GM12878 (cell line): ENCODE measurements around the gene SPRY4. TPM values are rescaled to one million over a fixed set of nuclear protein-coding genes. Genes with fewer than 3 reads are reported as not detected.

Experiments used
- ATAC-seq: fragments of 200-7000 bp; cut with Tn5 transposase; 3 replicates; pipeline ENCODE4 v1.9.1; 2020; ENCODE audit warnings: mild to moderate bottlenecking, moderate library complexity
- BruUV-seq: library from RNA; stranded (reverse); fragments of 400-500 nt; replicated peaks from 2 replicates; lab custom pipeline; 2021; lab: Mats Ljungman, UMichigan
- CTCF ChIA-PET: fragments of 300-600 bp; sonication (Branson Sonifier 250); formaldehyde crosslinking; extraction: SDS; loops from one replicate; lab custom pipeline; 2021; ENCODE audit warnings: inconsistent platforms; lab: Yijun Ruan, JAX
- POLR2A ChIA-PET: fragments of 350-600 bp; formaldehyde crosslinking; extraction: SDS; loops from one replicate; lab custom pipeline; 2021; ENCODE audit warnings: inconsistent platforms; lab: Charles Lee
- RAD21 ChIA-PET: fragments of 300-600 bp; sonication (Branson Sonifier 250); formaldehyde crosslinking; loops from one replicate; lab custom pipeline; 2023; ENCODE audit warnings: antibody characterized with exemption; ENCODE audit not compliant: unreplicated experiment; lab: Charles Lee
- SMC1A ChIA-PET: fragments of 300-600 bp; sonication (Branson Sonifier 250); formaldehyde crosslinking; loops from one replicate; lab custom pipeline; 2023; ENCODE audit not compliant: unreplicated experiment, uncharacterized antibody; lab: Charles Lee
- DNase-seq: peaks from one replicate; pipeline ENCODE4 v3.0.0-alpha.2; 2011; ENCODE audit warnings: low read depth, low spot score
- FAIRE-seq: peaks from 3 replicates; lab custom pipeline; 2011; peaks lifted over from hg19 to GRCh38; lab: Jason Lieb, UNC
- H2AFZ ChIP-seq: 2 replicates; pipeline ENCODE4 v1.6.0; 2011; ENCODE audit warnings: low read depth, low read length, control low read depth; ENCODE audit not compliant: control insufficient read depth
- H3K27ac ChIP-seq: 2 replicates; pipeline ENCODE4 v1.5.1; 2011; ENCODE audit warnings: control low read depth; ENCODE audit not compliant: control insufficient read depth, insufficient read depth
- H3K27me3 ChIP-seq, 2 experiments: replicated peaks in 1 of 2; 2 replicates each; pipeline versions ENCODE4 v1.6.0 to v1.6.1; 2011; ENCODE audit warnings: low read length in 1 of 2; ENCODE audit not compliant: control insufficient read depth in 2 of 2, insufficient read depth in 2 of 2
- H3K36me3 ChIP-seq, 2 experiments: 2 replicates each; pipeline ENCODE4 v1.5.1; 2011; ENCODE audit warnings: low read length in 1 of 2; ENCODE audit not compliant: control insufficient read depth in 2 of 2, insufficient read depth in 2 of 2
- H3K4me1 ChIP-seq: 2 replicates; pipeline ENCODE4 v1.6.1; 2011; ENCODE audit warnings: mild to moderate bottlenecking, low read length, moderate library complexity, mixed read lengths; ENCODE audit not compliant: control insufficient read depth, insufficient read depth
- H3K4me2 ChIP-seq: 2 replicates; pipeline ENCODE4 v1.6.0; 2011; ENCODE audit warnings: control low read depth; ENCODE audit not compliant: control insufficient read depth, insufficient read depth
- H3K4me3 ChIP-seq: fragments of 200-600 bp; sonication (generic); 2 replicates; pipeline ENCODE4 v1.5.1; 2016
- H3K79me2 ChIP-seq: 2 replicates; pipeline ENCODE4 v1.6.0; 2011; ENCODE audit warnings: low read length; ENCODE audit not compliant: control insufficient read depth, insufficient read depth
- H3K9ac ChIP-seq: 2 replicates; pipeline ENCODE4 v1.8.0; 2011; ENCODE audit warnings: low read length, control low read depth, mixed read lengths; ENCODE audit not compliant: control insufficient read depth, insufficient read depth
- H3K9me3 ChIP-seq: replicated peaks from 3 replicates; pipeline ENCODE4 v1.5.1; 2011; ENCODE audit warnings: mild to moderate bottlenecking, low read length; ENCODE audit not compliant: control insufficient read depth, insufficient read depth
- H4K20me1 ChIP-seq: 2 replicates; pipeline ENCODE4 v1.6.0; 2011; ENCODE audit not compliant: control insufficient read depth, insufficient read depth
- DPF2 ChIP-seq: fragments of 450-650 bp; IDR thresholded peaks from 2 replicates; pipeline ENCODE4 v1.6.1; 2017; ENCODE audit warnings: mild to moderate bottlenecking
- EP300 ChIP-seq, 2 experiments: fragments of 150-350 bp in 1 of 2; IDR thresholded peaks; 2 replicates each; pipeline ENCODE4 v1.6.1; 2011 to 2012; ENCODE audit warnings: low read depth in 2 of 2, low read length in 2 of 2, borderline replicate concordance in 1 of 2, improper control_type of control experiment in 1 of 2, inconsistent platforms in 1 of 2; ENCODE audit not compliant: control insufficient read depth in 1 of 2
- HDGF ChIP-seq: fragments of 450-650 bp; IDR thresholded peaks from 2 replicates; pipeline ENCODE4 v1.6.1; 2016; ENCODE audit warnings: antibody characterized with exemption
- IRF4 ChIP-seq: IDR thresholded peaks from 2 replicates; pipeline ENCODE4 v1.6.1; 2011; ENCODE audit warnings: low read depth, low read length
- JUNB ChIP-seq: IDR thresholded peaks from 2 replicates; pipeline ENCODE4 v1.6.1; 2016; ENCODE audit warnings: antibody characterized with exemption, mild to moderate bottlenecking
- RFX5 ChIP-seq: IDR thresholded peaks from 2 replicates; pipeline ENCODE4 v1.6.1; 2011; ENCODE audit warnings: low read depth, low read length, improper control_type of control experiment
- SRF ChIP-seq, 2 experiments: IDR thresholded peaks; 2 replicates each; pipeline ENCODE4 v1.6.1; 2011; ENCODE audit warnings: low read depth in 2 of 2, low read length in 2 of 2, mild to moderate bottlenecking in 1 of 2, moderate library complexity in 1 of 2
- YY1 ChIP-seq: IDR thresholded peaks from 2 replicates; pipeline ENCODE4 v1.6.1; 2011; ENCODE audit warnings: low read depth, mild to moderate bottlenecking, low read length
- ZNF592 ChIP-seq: fragments of 450-650 bp; IDR thresholded peaks from 2 replicates; pipeline ENCODE4 v1.6.1; 2017; ENCODE audit warnings: mild to moderate bottlenecking, moderate library complexity
- WGBS: methylation state at CpG from one replicate; pipeline ENCODE4 v1.1.6; 2016; ENCODE audit warnings: low lambda C conversion rate; ENCODE audit not compliant: insufficient replicate concordance, insufficient coverage; ENCODE audit errors: missing lambda C conversion rate; 5-methylcytosine and 5-hydroxymethylcytosine counted together
- in situ Hi-C: fragments of 300-500 bp; cut with MboI; formaldehyde crosslinking; loops from 9 replicates; pipeline ENCODE4 v1.14.3; 2018; ENCODE audit warnings: mixed read lengths
- intact Hi-C: fragments of 100-400 bp; cut with micrococcal nuclease; formaldehyde crosslinking; loops from one replicate; pipeline ENCODE4 v1.14.2; 2022; ENCODE audit not compliant: unreplicated experiment
- polyA plus RNA-seq, 11 experiments: library from polyadenylated mRNA; depleted of rRNA in 4 of 11; unstranded in 6 of 11; stranded (reverse) in 5 of 11; fragments of >200 nt; fragmentation: Nextera tagmentation in 4 of 11; fragmentation: Illumina TruSeq in 1 of 11; extraction: Ambion mirVana in 4 of 11; extraction: Trizol in 1 of 11; gene quantifications; 1 replicate in 1 of 11; 2 replicates in 10 of 11; pipeline versions ENCODE4 v1.2.1 to v1.2.3, GENCODE V29; 2011 to 2016; ENCODE audit warnings: inconsistent platforms in 2 of 11, missing spikeins in 2 of 11, low read depth in 1 of 11
- small RNA-seq: library from RNA; depleted of rRNA; stranded (forward); fragments of <200 nt; gene quantifications from one replicate; pipeline ENCODE3, GENCODE V24; 2014
- total RNA-seq, 4 experiments: library from RNA; depleted of rRNA in 3 of 4; stranded (reverse); fragments of >200 nt in 3 of 4; fragmentation: Illumina TruSeq in 1 of 4; extraction: Trizol in 1 of 4; gene quantifications; 2 replicates each; pipeline versions ENCODE4 v1.2.1 to v1.2.3, GENCODE V29; 2013 to 2021

SPRY4 gene
- total and polyA plus RNA-seq, 10 of the 15 experiments (the other 5 are each of a cell fraction or from before 2014, with no cell fraction given) = 0.04 to 1.4 (median 0.18) TPM; not detected in 1

- Histone ChIP-seq H4K20me1 (no peaks in the 10 kb centered on the region), H3K36me3 (no peaks in the 10 kb centered on the region), H3K4me1 (no peaks in the 10 kb centered on the region), H3K9ac (no peak overlapping the region), H3K27me3 (no peaks in the 10 kb centered on the region), H3K4me3 (no peak overlapping the region), H3K79me2 (no peaks in the 10 kb centered on the region), H2AFZ (no peak overlapping the region), H3K27ac (no peak overlapping the region), H3K4me2 (no peak overlapping the region), H3K9me3 (no peaks in the 10 kb centered on the region)
- FAIRE-seq (no peak), DNase-seq (no peak), ATAC-seq (no peak)
- WGBS = 57% methylated on average over 5 of the region's 6 CpGs
- CTCF ChIA-PET = interaction anchor here (0.5 kb wide), 1 partner anchor 266 kb away, joined by 3 read pairs; no protein-coding TSS in a partner anchor
- intact Hi-C loops = no loop called here
- RAD21 ChIA-PET = no interaction called here
- SMC1A ChIA-PET = interaction anchor here (1.0 kb wide), 1 partner anchor 12 kb away, joined by 3 read pairs; no protein-coding TSS in a partner anchor
- BruUV-seq = no TSS peak
- in situ Hi-C loops = no loop called here
- TF ChIP-seq RFX5 (no peak), EP300 (IDR thresholded peaks at IDR 0.05; ENCODE audit: borderline replicate concordance in 1 of 2, control insufficient read depth in 1 of 2, low read depth in 2 of 2, low read length in 2 of 2) (no peak), IRF4 (no peak), SRF (IDR thresholded peaks at IDR 0.05; ENCODE audit: low read depth in 2 of 2, low read length in 2 of 2) (no peak), DPF2 (no peak), JUNB (no peak), ZNF592 (no peak), YY1 (no peak), HDGF (no peak)
- POLR2A ChIA-PET = no interaction called here
Measured at GRCh38 chr5:142262683-142263082, 62.1 kb downstream of the SPRY4 start.

Small RNA genes within 50 kb of the gene (small RNA-seq; reads per million reads assigned to genes)
- gene RF02038 = not detected
- gene RF02039 = not detected

Other genes starting within 250 kb of the SPRY4 start
- gene NDFIP1, start 216.2 kb downstream of the SPRY4 start, total RNA-seq (2014; rRNA removed) = 0.79 and 1.1 TPM in 2 replicates
- gene NDFIP1, start 216.2 kb downstream of the SPRY4 start, total RNA-seq (2014; rRNA removed; fragmentation: Illumina TruSeq; extraction: Trizol) = 0.81 and 1.0 TPM in 2 replicates
- 1.3 and 1.4 TPM in 2 replicates for gene NDFIP1, start 216.2 kb downstream of the SPRY4 start, total RNA-seq (2021)
- 1.0 and 1.2 TPM in 2 replicates for gene NDFIP1, start 216.2 kb downstream of the SPRY4 start, polyA plus RNA-seq (2011; rRNA removed)
- 0.96 and 1.2 TPM in 2 replicates for gene NDFIP1, start 216.2 kb downstream of the SPRY4 start, polyA plus RNA-seq (2014; fragmentation: Illumina TruSeq; extraction: Trizol)
- under 1 TPM; 0.08 to 0.37 TPM for gene NDFIP1, start 216.2 kb downstream of the SPRY4 start, polyA plus RNA-seq (2014; fragmentation: Nextera tagmentation; extraction: Ambion mirVana)
- 0.88 and 2.0 TPM in 2 replicates for gene NDFIP1, start 216.2 kb downstream of the SPRY4 start, polyA plus RNA-seq (2014; rRNA removed)
- 1 to 10 TPM; 2.5 to 2.7 TPM for gene NDFIP1, start 216.2 kb downstream of the SPRY4 start, polyA plus RNA-seq (2016; fragmentation: Nextera tagmentation; extraction: Ambion mirVana)